ENCODE results near the gene CFAP68. TPM values are rescaled to one million over a fixed set of nuclear protein-coding genes. Genes with fewer than 3 reads are reported as not detected.

The CFAP68 gene
- total RNA-seq, 1 experiment from 2014 or later = 23.4 TPM

- TF ChIP-seq, protein P1, sequence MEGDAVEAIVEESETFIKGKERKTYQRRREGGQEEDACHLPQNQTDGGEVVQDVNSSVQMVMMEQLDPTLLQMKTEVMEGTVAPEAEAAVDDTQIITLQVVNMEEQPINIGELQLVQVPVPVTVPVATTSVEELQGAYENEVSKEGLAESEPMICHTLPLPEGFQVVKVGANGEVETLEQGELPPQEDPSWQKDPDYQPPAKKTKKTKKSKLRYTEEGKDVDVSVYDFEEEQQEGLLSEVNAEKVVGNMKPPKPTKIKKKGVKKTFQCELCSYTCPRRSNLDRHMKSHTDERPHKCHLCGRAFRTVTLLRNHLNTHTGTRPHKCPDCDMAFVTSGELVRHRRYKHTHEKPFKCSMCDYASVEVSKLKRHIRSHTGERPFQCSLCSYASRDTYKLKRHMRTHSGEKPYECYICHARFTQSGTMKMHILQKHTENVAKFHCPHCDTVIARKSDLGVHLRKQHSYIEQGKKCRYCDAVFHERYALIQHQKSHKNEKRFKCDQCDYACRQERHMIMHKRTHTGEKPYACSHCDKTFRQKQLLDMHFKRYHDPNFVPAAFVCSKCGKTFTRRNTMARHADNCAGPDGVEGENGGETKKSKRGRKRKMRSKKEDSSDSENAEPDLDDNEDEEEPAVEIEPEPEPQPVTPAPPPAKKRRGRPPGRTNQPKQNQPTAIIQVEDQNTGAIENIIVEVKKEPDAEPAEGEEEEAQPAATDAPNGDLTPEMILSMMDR (conservative IDR thresholded peaks at IDR 0.05) = no peak
- Histone ChIP-seq H3K14ac (ENCODE audit: insufficient read depth, low read length) (no peak overlapping the region), H2BK120ac (ENCODE audit: low read depth, low read length, poor library complexity, severe bottlenecking) (no peak overlapping the region), H4K91ac (ENCODE audit: insufficient read length, low read depth, low read length) (no peak overlapping the region), H3K27me3 (ENCODE audit: insufficient read depth, low read length) (no peaks in the 10 kb centered on the region), H4K5ac (ENCODE audit: insufficient read length, low read depth, low read length) (no peak overlapping the region), H2BK5ac (ENCODE audit: insufficient read length, low read length) (no peak overlapping the region), H3K4me1 (ENCODE audit: insufficient read depth, low read length) (no peaks in the 10 kb centered on the region; the same call in 1 of the 2 replicates), H4K20me1 (ENCODE audit: control insufficient read depth, insufficient read depth, insufficient read length) (no peaks in the 10 kb centered on the region), H3T11ph (ENCODE audit: low read length) (no peak overlapping the region), H2AFZ (ENCODE audit: low read length) (no peak overlapping the region), H2AK5ac (ENCODE audit: insufficient read length, low read length) (no peak overlapping the region), H2BK20ac (ENCODE audit: low read depth, low read length, poor library complexity, severe bottlenecking) (no peak overlapping the region), H3K4me2 (ENCODE audit: insufficient read depth, insufficient read length, low read length) (no peak overlapping the region), H3K9me3 (ENCODE audit: control insufficient read depth, low read depth, low read length) (no peaks in the 10 kb centered on the region), H4K8ac (replicated peaks; ENCODE audit: insufficient read length, low read depth, low read length) (no peak overlapping the region), H3K27ac (ENCODE audit: insufficient read length, low read depth, low read length) (no peak overlapping the region), H3K23me2 (ENCODE audit: insufficient read length, low read depth, low read length, poor library complexity, severe bottlenecking) (no peaks in the 10 kb centered on the region), H3K23ac (ENCODE audit: insufficient read length, low read depth, low read length) (no peak overlapping the region), H3K18ac (ENCODE audit: insufficient read length, low read depth, low read length) (no peak overlapping the region), H2BK12ac (ENCODE audit: insufficient read length, low read depth, low read length) (no peak overlapping the region), H3K56ac (ENCODE audit: insufficient read length, low read depth, low read length) (no peak overlapping the region), H2BK15ac (ENCODE audit: low read depth, low read length) (no peak overlapping the region), H3K4ac (ENCODE audit: low read depth, low read length) (no peak overlapping the region), H3K9ac (ENCODE audit: extremely low read depth, insufficient read length, low read length) (no peak overlapping the region), H3K79me2 (ENCODE audit: insufficient read depth, low read length) (no peaks in the 10 kb centered on the region), H3K79me1 (ENCODE audit: insufficient read depth, low read depth, low read length, poor library complexity, severe bottlenecking) (no peaks in the 10 kb centered on the region)
- Mint-ChIP-seq H3K27ac (peak overlapping the region in 1 of 3 experiments; percentile 80; a peak in 2 of 7 replicates), H3K36me3 (ENCODE audit: insufficient read depth in 1 of 3, low read depth in 3 of 3) (peaks cover 0 to 15% (median 4%) of the 10 kb centered on the region in 3 experiments; a peak in 3 of 7 replicates), H3K4me3 (no peak overlapping the region), H3K27me3 (ENCODE audit: low read depth) (no peaks in the 10 kb centered on the region), H3K4me1 (peaks cover 17 to 19% of the 10 kb centered on the region in 2 experiments), H3K9me3 (no peaks in the 10 kb centered on the region)
- no CpG with 5 or more reads among the region's 5 CpGs for WGBS (ENCODE audit: extremely low coverage, insufficient read length, low lambda C conversion rate)
- no peak for DNase-seq
Observed at GRCh38 chr11:111837366-111837891, 41.9 kb upstream of the CFAP68 start.

All from H9 (cell line).